ENCODE results near the gene OXTR.

Gene OXTR

GRCh38 chr3:8738639-8739038 lies 30.8 kb downstream of the OXTR start:
- Histone ChIP-seq H3K4me1 (ENCODE audit: control insufficient read depth in 1 of 2, insufficient read depth in 2 of 2, low read length in 2 of 2) (peaks cover 0 to 9% of the 10 kb centered on the region in 2 donors), H3K27me3 (ENCODE audit: low read depth, low read length) (no peaks in the 10 kb centered on the region), H3K9me3 (ENCODE audit: control insufficient read depth in 1 of 2, low read length in 2 of 2) (no peaks in the 10 kb centered on the region), H3K36me3 (ENCODE audit: control insufficient read depth in 1 of 2, insufficient read depth in 2 of 2, low read length in 2 of 2) (no peaks in the 10 kb centered on the region), H3K4me3 (ENCODE audit: low read depth in 1 of 2, low read length in 2 of 2) (no peak overlapping the region), H3K27ac (ENCODE audit: low read length) (no peak overlapping the region)

DNA sequence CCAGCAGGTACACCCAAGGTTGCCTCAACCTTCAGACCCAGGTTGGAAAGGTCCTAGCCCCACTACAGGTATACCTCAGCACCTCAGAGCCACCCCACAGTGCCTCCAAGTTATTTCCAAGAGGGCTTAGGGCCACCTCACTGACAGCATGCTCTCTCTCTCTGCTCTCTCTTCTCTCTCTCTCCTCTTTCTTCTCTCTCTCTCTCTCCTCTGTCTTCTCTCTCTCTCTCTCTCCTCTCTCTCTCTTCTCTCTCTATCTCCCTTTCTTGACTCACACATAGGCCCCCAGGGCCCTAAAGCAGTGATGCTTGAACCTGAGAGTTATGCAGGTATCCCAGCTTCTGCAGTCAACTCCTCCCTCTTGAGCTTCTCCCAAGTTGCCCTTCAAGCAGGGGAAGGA lies 31.6 kb downstream of the OXTR start:
- H3K4me1 ChIP-seq (ENCODE audit: control insufficient read depth in 1 of 2, insufficient read depth in 2 of 2, low read length in 2 of 2): peaks cover 0 to 9% of the 10 kb centered on the region in 2 donors

DNA sequence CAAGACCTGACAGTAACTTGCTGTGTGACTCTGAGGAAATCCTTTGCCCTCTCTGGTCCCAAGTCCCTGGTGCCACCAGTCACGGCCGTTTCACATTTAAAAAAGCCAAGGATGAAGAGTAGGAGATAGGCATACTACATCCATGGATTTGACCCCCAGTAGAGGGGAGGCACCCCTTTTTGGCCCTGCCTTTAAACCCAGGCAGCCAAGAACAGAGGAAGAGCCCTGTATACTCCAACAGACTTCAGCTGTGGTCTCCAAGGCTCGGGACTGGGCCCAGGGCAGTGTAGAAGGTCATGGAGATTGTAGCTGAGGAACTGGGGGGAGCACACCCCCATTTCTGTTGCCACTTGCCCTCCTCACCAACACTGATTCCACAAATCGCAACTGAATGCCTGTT lies 32.1 kb downstream of the OXTR start:
- Histone ChIP-seq H3K4me1 (ENCODE audit: control insufficient read depth in 1 of 2, insufficient read depth in 2 of 2, low read length in 2 of 2) (peaks cover 0 to 9% of the 10 kb centered on the region in 2 donors), H3K9me3 (ENCODE audit: control insufficient read depth in 1 of 2, low read length in 2 of 2) (no peaks in the 10 kb centered on the region)

More for the DNA sequence above, 31.6 kb downstream of the OXTR start:
- no peaks in the 10 kb centered on the region for H3K9me3 ChIP-seq (ENCODE audit: control insufficient read depth in 1 of 2, low read length in 2 of 2)
- H3K4me3 ChIP-seq (ENCODE audit: low read depth in 1 of 2, low read length in 2 of 2): no peak overlapping the region
- H3K27ac ChIP-seq (ENCODE audit: low read length): no peak overlapping the region
- no peaks in the 10 kb centered on the region for H3K36me3 ChIP-seq (ENCODE audit: control insufficient read depth in 1 of 2, insufficient read depth in 2 of 2, low read length in 2 of 2)
- no peaks in the 10 kb centered on the region for H3K27me3 ChIP-seq (ENCODE audit: low read depth, low read length)

GRCh38 chr3:8736436-8736835 lies 33.0 kb downstream of the OXTR start:
- H3K27me3 ChIP-seq (ENCODE audit: low read depth, low read length): no peaks in the 10 kb centered on the region
- H3K36me3 ChIP-seq (ENCODE audit: control insufficient read depth in 1 of 2, insufficient read depth in 2 of 2, low read length in 2 of 2): no peaks in the 10 kb centered on the region
- no peak overlapping the region for H3K27ac ChIP-seq (ENCODE audit: low read length)
- H3K9me3 ChIP-seq (ENCODE audit: control insufficient read depth in 1 of 2, low read length in 2 of 2): no peaks in the 10 kb centered on the region
- peaks cover 0 to 2% of the 10 kb centered on the region in 2 donors for H3K4me1 ChIP-seq (ENCODE audit: control insufficient read depth in 1 of 2, insufficient read depth in 2 of 2, low read length in 2 of 2)
- no peak overlapping the region for H3K4me3 ChIP-seq (ENCODE audit: low read depth in 1 of 2, low read length in 2 of 2)

More for the DNA sequence above, 32.1 kb downstream of the OXTR start:
- no peak overlapping the region for H3K4me3 ChIP-seq (ENCODE audit: low read depth in 1 of 2, low read length in 2 of 2)
- no peak overlapping the region for H3K27ac ChIP-seq (ENCODE audit: low read length)
- H3K36me3 ChIP-seq (ENCODE audit: control insufficient read depth in 1 of 2, insufficient read depth in 2 of 2, low read length in 2 of 2): no peaks in the 10 kb centered on the region
- no peaks in the 10 kb centered on the region for H3K27me3 ChIP-seq (ENCODE audit: low read depth, low read length)

DNA sequence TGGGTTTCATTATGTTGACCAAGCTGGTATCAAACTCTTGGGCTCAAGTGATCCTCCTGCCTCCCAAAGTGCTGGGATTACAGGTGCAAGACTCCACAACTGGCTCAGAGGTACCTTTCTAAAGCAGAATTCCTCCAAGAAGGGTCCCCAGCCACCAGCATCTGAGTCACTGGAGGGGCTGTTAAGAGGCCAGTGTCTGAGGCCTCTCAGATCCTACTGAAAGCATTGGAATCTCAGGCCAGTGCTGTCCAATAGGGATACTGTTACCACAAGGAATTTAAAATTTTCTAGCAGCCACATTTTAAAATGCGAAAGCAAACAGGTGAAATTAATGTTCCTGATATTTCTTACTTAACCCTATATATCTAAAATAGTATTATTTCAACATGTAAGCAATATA lies 34.5 kb downstream of the OXTR start:
- Histone ChIP-seq H3K4me1 (ENCODE audit: control insufficient read depth in 1 of 2, insufficient read depth in 2 of 2, low read length in 2 of 2) (no peaks in the 10 kb centered on the region), H3K36me3 (ENCODE audit: control insufficient read depth in 1 of 2, insufficient read depth in 2 of 2, low read length in 2 of 2) (no peaks in the 10 kb centered on the region), H3K4me3 (ENCODE audit: low read depth in 1 of 2, low read length in 2 of 2) (no peak overlapping the region), H3K27ac (ENCODE audit: low read length) (no peak overlapping the region), H3K9me3 (ENCODE audit: control insufficient read depth in 1 of 2, low read length in 2 of 2) (no peaks in the 10 kb centered on the region), H3K27me3 (ENCODE audit: low read depth, low read length) (no peaks in the 10 kb centered on the region)

DNA sequence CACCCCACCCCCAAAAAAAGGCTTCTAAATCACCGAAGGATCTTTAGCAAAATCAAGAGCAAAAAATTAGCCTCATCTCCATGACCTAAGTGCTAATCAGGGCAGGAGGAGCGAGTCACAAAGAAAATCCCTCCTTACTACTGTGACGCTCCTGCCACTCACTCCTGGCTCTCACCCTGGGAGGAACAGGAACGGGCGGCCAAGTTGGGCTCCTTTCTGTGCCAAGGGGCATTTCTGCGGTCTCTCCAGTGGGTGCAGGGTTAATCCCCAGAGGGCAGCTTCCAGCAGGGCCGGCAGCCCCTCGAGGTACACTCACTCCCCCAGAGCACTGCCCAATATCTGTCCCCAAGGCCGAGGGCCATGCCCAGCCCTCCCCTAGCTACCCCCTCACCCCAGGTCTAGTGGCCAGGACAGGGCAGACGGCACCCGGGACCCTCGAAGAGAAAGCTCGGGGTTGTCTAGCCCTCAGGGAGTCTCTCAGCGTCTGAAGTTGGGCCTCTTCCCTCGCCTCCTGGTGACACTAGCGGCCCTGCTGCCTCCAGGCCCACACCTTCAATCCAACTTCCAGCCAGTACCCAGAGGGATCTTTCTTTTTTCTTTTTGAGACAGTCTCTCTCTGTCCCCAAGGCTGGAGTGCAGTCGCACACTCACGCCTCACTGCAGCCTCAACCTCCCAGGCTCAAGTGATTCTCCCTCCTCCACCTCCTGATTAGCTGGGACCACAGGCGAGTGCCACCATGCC lies 35.1 kb downstream of the OXTR start:
- H3K36me3 ChIP-seq (ENCODE audit: control insufficient read depth in 1 of 2, insufficient read depth in 2 of 2, low read length in 2 of 2): no peaks in the 10 kb centered on the region
- H3K27ac ChIP-seq (ENCODE audit: low read length): no peak overlapping the region
- no peaks in the 10 kb centered on the region for H3K27me3 ChIP-seq (ENCODE audit: low read depth, low read length)
- no peaks in the 10 kb centered on the region for H3K9me3 ChIP-seq (ENCODE audit: control insufficient read depth in 1 of 2, low read length in 2 of 2)
- H3K4me3 ChIP-seq (ENCODE audit: low read depth in 1 of 2, low read length in 2 of 2): no peak overlapping the region
- H3K4me1 ChIP-seq (ENCODE audit: control insufficient read depth in 1 of 2, insufficient read depth in 2 of 2, low read length in 2 of 2): no peaks in the 10 kb centered on the region

- H3K27me3 ChIP-seq (ENCODE audit: low read depth, low read length): no peaks in the 10 kb centered on the region
- no peak within 1 kb of the TSS for H3K4me3 ChIP-seq (ENCODE audit: low read depth in 1 of 2, low read length in 2 of 2)
- no peaks in the 10 kb centered on the region for H3K36me3 ChIP-seq (ENCODE audit: control insufficient read depth in 1 of 2, insufficient read depth in 2 of 2, low read length in 2 of 2)
- no peaks in the 10 kb centered on the region for H3K9me3 ChIP-seq (ENCODE audit: control insufficient read depth in 1 of 2, low read length in 2 of 2)
- no peaks in the 10 kb centered on the region for H3K4me1 ChIP-seq (ENCODE audit: control insufficient read depth in 1 of 2, insufficient read depth in 2 of 2, low read length in 2 of 2)
- no peak within 1 kb of the TSS for H3K27ac ChIP-seq (ENCODE audit: low read length)
Measured at GRCh38 chr3:8733332-8734094, 35.9 kb downstream of the OXTR start, which contains the start of gene CAV3. TSS of gene CAV3 (plus strand) at chr3:8733802. CDS start at chr3:8733877, 75 bp downstream.

- no peaks in the 10 kb centered on the region for H3K4me1 ChIP-seq (ENCODE audit: control insufficient read depth in 1 of 2, insufficient read depth in 2 of 2, low read length in 2 of 2)
- no peaks in the 10 kb centered on the region for H3K36me3 ChIP-seq (ENCODE audit: control insufficient read depth in 1 of 2, insufficient read depth in 2 of 2, low read length in 2 of 2)
- H3K9me3 ChIP-seq (ENCODE audit: control insufficient read depth in 1 of 2, low read length in 2 of 2): no peaks in the 10 kb centered on the region
- H3K27me3 ChIP-seq (ENCODE audit: low read depth, low read length): no peaks in the 10 kb centered on the region
- H3K4me3 ChIP-seq (ENCODE audit: low read depth in 1 of 2, low read length in 2 of 2): no peak overlapping the region
- H3K27ac ChIP-seq (ENCODE audit: low read length): no peak overlapping the region
Measured at GRCh38 chr3:8732413-8732812, 37.0 kb downstream of the OXTR start.

DNA sequence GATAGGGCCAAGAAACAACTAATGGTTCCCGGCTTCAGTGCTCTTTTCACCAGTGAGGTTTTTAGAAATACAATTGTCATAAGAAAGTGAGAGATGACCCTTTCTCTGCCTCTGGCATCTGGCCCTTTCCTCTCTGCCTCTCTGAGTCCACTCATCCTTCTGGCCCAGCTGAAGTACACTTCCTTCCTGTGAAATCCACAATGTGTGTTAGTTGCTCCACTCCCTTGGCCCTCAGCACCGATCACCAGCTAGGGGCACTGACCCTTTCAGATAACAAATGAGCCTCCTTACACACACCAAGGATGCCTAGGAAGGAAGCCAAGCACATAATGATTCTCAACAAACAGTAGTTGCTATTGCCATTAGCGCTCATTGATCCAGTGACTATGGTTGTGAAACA lies 38.8 kb downstream of the OXTR start:
- Histone ChIP-seq H3K4me1 (ENCODE audit: control insufficient read depth in 1 of 2, insufficient read depth in 2 of 2, low read length in 2 of 2) (no peaks in the 10 kb centered on the region), H3K4me3 (ENCODE audit: low read depth in 1 of 2, low read length in 2 of 2) (no peak overlapping the region), H3K27ac (ENCODE audit: low read length) (no peak overlapping the region), H3K9me3 (ENCODE audit: control insufficient read depth in 1 of 2, low read length in 2 of 2) (peaks cover 0 to 7% of the 10 kb centered on the region in 2 donors), H3K36me3 (ENCODE audit: control insufficient read depth in 1 of 2, insufficient read depth in 2 of 2, low read length in 2 of 2) (no peaks in the 10 kb centered on the region), H3K27me3 (ENCODE audit: low read depth, low read length) (no peaks in the 10 kb centered on the region)

DNA sequence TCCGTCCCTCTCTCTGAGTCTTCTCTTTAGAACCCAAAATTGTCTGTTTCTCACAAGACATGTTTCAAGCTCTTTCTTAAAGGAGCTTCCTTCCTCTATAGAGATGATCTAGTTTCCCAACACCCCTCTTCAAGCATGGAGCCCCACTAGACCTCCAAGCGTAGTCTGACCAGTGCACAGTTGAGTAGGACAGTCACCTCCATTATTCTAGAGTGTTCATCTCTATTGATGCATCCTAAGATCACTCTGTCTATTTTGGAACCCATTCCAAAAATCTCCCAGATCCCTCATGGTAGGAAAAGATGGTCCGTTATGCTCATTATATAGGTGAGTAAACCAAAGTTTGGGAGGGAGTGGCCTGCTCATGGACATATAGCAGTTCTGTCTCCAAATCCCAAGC lies 39.9 kb downstream of the OXTR start:
- no peaks in the 10 kb centered on the region for H3K36me3 ChIP-seq (ENCODE audit: control insufficient read depth in 1 of 2, insufficient read depth in 2 of 2, low read length in 2 of 2)
- H3K27ac ChIP-seq (ENCODE audit: low read length): no peak overlapping the region
- no peak overlapping the region for H3K4me3 ChIP-seq (ENCODE audit: low read depth in 1 of 2, low read length in 2 of 2)
- H3K9me3 ChIP-seq (ENCODE audit: control insufficient read depth in 1 of 2, low read length in 2 of 2): peaks cover 0 to 7% of the 10 kb centered on the region in 2 donors
- H3K4me1 ChIP-seq (ENCODE audit: control insufficient read depth in 1 of 2, insufficient read depth in 2 of 2, low read length in 2 of 2): no peaks in the 10 kb centered on the region
- H3K27me3 ChIP-seq (ENCODE audit: low read depth, low read length): no peaks in the 10 kb centered on the region

- Histone ChIP-seq H3K36me3 (ENCODE audit: control insufficient read depth in 1 of 2, insufficient read depth in 2 of 2, low read length in 2 of 2) (no peaks in the 10 kb centered on the region), H3K4me1 (ENCODE audit: control insufficient read depth in 1 of 2, insufficient read depth in 2 of 2, low read length in 2 of 2) (no peaks in the 10 kb centered on the region), H3K9me3 (ENCODE audit: control insufficient read depth in 1 of 2, low read length in 2 of 2) (peaks cover 0 to 7% of the 10 kb centered on the region in 2 donors), H3K4me3 (ENCODE audit: low read depth in 1 of 2, low read length in 2 of 2) (no peak overlapping the region), H3K27me3 (ENCODE audit: low read depth, low read length) (no peaks in the 10 kb centered on the region), H3K27ac (ENCODE audit: low read length) (no peak overlapping the region)
Measured at GRCh38 chr3:8727605-8728512, 41.6 kb downstream of the OXTR start.

All from muscle layer of duodenum (tissue), 2 donors.